Measurements from ENCODE around the gene MRM2.
"Not testable (repeated sequence)": the region's sequence is repeated elsewhere in the genome, so short reads cannot be mapped to it uniquely, and the experiment has no call there.

MRM2 gene

GRCh38 chr7:2241580-2242540, at the start of gene MRM2, which contains the start of gene NUDT1:
MRM2 (minus strand) TSS chr7:2242205; CDS start chr7:2242169, 36 bp downstream.
NUDT1 (plus strand) TSS chr7:2242226; CDS start chr7:2244575, 2,349 bp downstream.
- no peak for FAIRE-seq

GRCh38 chr7:2290877-2291276, 48.9 kb upstream of the MRM2 start:
- no peak for FAIRE-seq

GRCh38 chr7:2289621-2290020, 47.6 kb upstream of the MRM2 start:
- no peak for FAIRE-seq

GRCh38 chr7:2289111-2289586, 47.1 kb upstream of the MRM2 start:
- no peak for FAIRE-seq

- no peak for FAIRE-seq
Measured at GRCh38 chr7:2288503-2288902, 46.5 kb upstream of the MRM2 start.

- FAIRE-seq, result no peak
Measured at GRCh38 chr7:2287745-2288144, 45.7 kb upstream of the MRM2 start.

GRCh38 chr7:2283074-2283473, 41.1 kb upstream of the MRM2 start:
- no peak for FAIRE-seq

GRCh38 chr7:2282185-2282751, 40.3 kb upstream of the MRM2 start:
- no peak for FAIRE-seq

- FAIRE-seq, result no peak
Measured at GRCh38 chr7:2281541-2281940, 39.5 kb upstream of the MRM2 start.

GRCh38 chr7:2280424-2280823, 38.4 kb upstream of the MRM2 start:
- FAIRE-seq, result no peak

- no peak for FAIRE-seq
Measured at GRCh38 chr7:2279896-2280295, 37.9 kb upstream of the MRM2 start.

- FAIRE-seq, result no peak
Measured at GRCh38 chr7:2278026-2278425, 36.0 kb upstream of the MRM2 start.

- FAIRE-seq, result no peak
Measured at GRCh38 chr7:2276107-2276506, 34.1 kb upstream of the MRM2 start.

GRCh38 chr7:2275101-2275500, 33.1 kb upstream of the MRM2 start:
- no peak for FAIRE-seq

- FAIRE-seq, result no peak
Measured at GRCh38 chr7:2274666-2275065, 32.7 kb upstream of the MRM2 start.

GRCh38 chr7:2273866-2274265, 31.9 kb upstream of the MRM2 start:
- FAIRE-seq, result no peak

GRCh38 chr7:2272031-2272430, 30.0 kb upstream of the MRM2 start:
- FAIRE-seq, result no peak

GRCh38 chr7:2271273-2272026, 29.4 kb upstream of the MRM2 start:
- no peak for FAIRE-seq

GRCh38 chr7:2270495-2270894, 28.5 kb upstream of the MRM2 start:
- FAIRE-seq, result no peak

GRCh38 chr7:2269991-2270460, 28.0 kb upstream of the MRM2 start:
- FAIRE-seq, result no peak

GRCh38 chr7:2269089-2269990, 27.3 kb upstream of the MRM2 start:
- FAIRE-seq, result not testable (repeated sequence)

GRCh38 chr7:2266911-2267310, 24.9 kb upstream of the MRM2 start:
- FAIRE-seq, result no peak

Measured in A204.1 (cell line).